22Rv1 (cell line): ENCODE data around the gene PRKAR1B.

ENCODE experiments used
- CTCF ChIP-seq: fragments of 450-650 bp; IDR thresholded peaks from 2 replicates; pipeline ENCODE4 v1.5.1; 2017; ENCODE audit warnings: mild to moderate bottlenecking
- ZFX ChIP-seq: fragments of 450-650 bp; IDR thresholded peaks from 2 replicates; pipeline ENCODE4 v1.6.1; 2017; ENCODE audit warnings: antibody characterized with exemption, borderline replicate concordance

GRCh38 chr7:770741-771166 lies 43.7 kb upstream of the PRKAR1B start:
- TF ChIP-seq CTCF (no peak), ZFX (no peak)
